ENCODE measurements around the gene BRINP3. TPM values are rescaled to one million over a fixed set of nuclear protein-coding genes. Genes with fewer than 3 reads are reported as not detected.

BRINP3 gene
- total RNA-seq, 1 experiment from 2014 or later: not detected

DNA sequence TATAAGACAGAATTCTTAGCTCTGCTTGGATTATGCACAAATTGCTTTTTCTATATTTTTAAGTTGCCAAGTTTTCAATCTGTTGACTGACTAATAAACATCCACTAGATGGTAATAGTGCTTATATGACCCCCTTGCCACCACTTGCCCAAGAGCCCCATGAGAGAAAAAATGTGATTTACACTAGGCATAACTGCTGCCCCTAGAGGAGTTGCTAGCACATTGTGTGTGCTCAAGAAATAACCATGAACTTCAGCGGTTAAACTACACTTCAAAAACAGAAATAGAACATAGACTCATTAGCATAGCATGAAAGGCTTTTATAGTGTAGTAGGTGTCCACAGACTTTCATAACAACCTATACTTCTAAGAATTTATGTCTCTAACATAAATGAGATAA is 61.4 kb downstream of the BRINP3 start:
- Histone ChIP-seq H3K27ac (ENCODE audit: insufficient read length, low read depth, low read length) (no peak overlapping the region), H3K23me2 (ENCODE audit: insufficient read length, low read depth, low read length, poor library complexity, severe bottlenecking) (no peaks in the 10 kb centered on the region), H2BK15ac (ENCODE audit: low read depth, low read length) (no peak overlapping the region), H2BK120ac (ENCODE audit: low read depth, low read length, poor library complexity, severe bottlenecking) (no peak overlapping the region), H2BK20ac (ENCODE audit: low read depth, low read length, poor library complexity, severe bottlenecking) (no peak overlapping the region), H2AFZ (ENCODE audit: low read length) (no peak overlapping the region), H3K23ac (ENCODE audit: insufficient read length, low read depth, low read length) (no peak overlapping the region), H3K56ac (ENCODE audit: insufficient read length, low read depth, low read length) (no peak overlapping the region), H4K20me1 (ENCODE audit: control insufficient read depth, insufficient read depth, insufficient read length) (no peaks in the 10 kb centered on the region), H2BK5ac (ENCODE audit: insufficient read length, low read length) (no peak overlapping the region), H3K79me2 (ENCODE audit: insufficient read depth, low read length) (no peaks in the 10 kb centered on the region), H3K18ac (ENCODE audit: insufficient read length, low read depth, low read length) (no peak overlapping the region), H3T11ph (ENCODE audit: low read length) (no peak overlapping the region), H3K9me3 (ENCODE audit: control insufficient read depth, low read depth, low read length) (no peaks in the 10 kb centered on the region), H2BK12ac (ENCODE audit: insufficient read length, low read depth, low read length) (no peak overlapping the region), H3K79me1 (ENCODE audit: insufficient read depth, low read depth, low read length, poor library complexity, severe bottlenecking) (no peaks in the 10 kb centered on the region), H3K4me2 (ENCODE audit: insufficient read depth, insufficient read length, low read length) (no peak overlapping the region), H4K5ac (ENCODE audit: insufficient read length, low read depth, low read length) (no peak overlapping the region), H3K9ac (ENCODE audit: extremely low read depth, insufficient read length, low read length) (no peak overlapping the region), H3K27me3 (ENCODE audit: insufficient read depth, low read length) (no peaks in the 10 kb centered on the region), H3K14ac (ENCODE audit: insufficient read depth, low read length) (no peak overlapping the region), H4K8ac (replicated peaks; ENCODE audit: insufficient read length, low read depth, low read length) (no peak overlapping the region), H3K4ac (ENCODE audit: low read depth, low read length) (no peak overlapping the region), H2AK5ac (ENCODE audit: insufficient read length, low read length) (no peak overlapping the region), H3K4me1 (ENCODE audit: insufficient read depth, low read length) (no peaks in the 10 kb centered on the region), H4K91ac (ENCODE audit: insufficient read length, low read depth, low read length) (no peak overlapping the region)
- TF ChIP-seq, protein P1, sequence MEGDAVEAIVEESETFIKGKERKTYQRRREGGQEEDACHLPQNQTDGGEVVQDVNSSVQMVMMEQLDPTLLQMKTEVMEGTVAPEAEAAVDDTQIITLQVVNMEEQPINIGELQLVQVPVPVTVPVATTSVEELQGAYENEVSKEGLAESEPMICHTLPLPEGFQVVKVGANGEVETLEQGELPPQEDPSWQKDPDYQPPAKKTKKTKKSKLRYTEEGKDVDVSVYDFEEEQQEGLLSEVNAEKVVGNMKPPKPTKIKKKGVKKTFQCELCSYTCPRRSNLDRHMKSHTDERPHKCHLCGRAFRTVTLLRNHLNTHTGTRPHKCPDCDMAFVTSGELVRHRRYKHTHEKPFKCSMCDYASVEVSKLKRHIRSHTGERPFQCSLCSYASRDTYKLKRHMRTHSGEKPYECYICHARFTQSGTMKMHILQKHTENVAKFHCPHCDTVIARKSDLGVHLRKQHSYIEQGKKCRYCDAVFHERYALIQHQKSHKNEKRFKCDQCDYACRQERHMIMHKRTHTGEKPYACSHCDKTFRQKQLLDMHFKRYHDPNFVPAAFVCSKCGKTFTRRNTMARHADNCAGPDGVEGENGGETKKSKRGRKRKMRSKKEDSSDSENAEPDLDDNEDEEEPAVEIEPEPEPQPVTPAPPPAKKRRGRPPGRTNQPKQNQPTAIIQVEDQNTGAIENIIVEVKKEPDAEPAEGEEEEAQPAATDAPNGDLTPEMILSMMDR (conservative IDR thresholded peaks at IDR 0.05): peak; percentile 43
- no peak overlapping the region for H3K4me3 Mint-ChIP-seq
- no CpG with 5 or more reads among the region's 1 CpG for WGBS (ENCODE audit: extremely low coverage, insufficient read length, low lambda C conversion rate)
- H3K9me3 Mint-ChIP-seq: no peaks in the 10 kb centered on the region
- no peaks in the 10 kb centered on the region for H3K4me1 Mint-ChIP-seq
- no peak overlapping the region for H3K27ac Mint-ChIP-seq
- DNase-seq: no peak
- no peaks in the 10 kb centered on the region for H3K27me3 Mint-ChIP-seq (ENCODE audit: low read depth)
- H3K36me3 Mint-ChIP-seq (ENCODE audit: insufficient read depth in 1 of 3, low read depth in 3 of 3): no peaks in the 10 kb centered on the region
